Neutrophil (primary cell): ENCODE measurements around the gene ITSN2.
A peak's percentile ranks its signal among the peaks of the same experiment; 100 is the strongest.

Experiments used
- H3K27ac ChIP-seq: fragments of 200-600 bp; sonication (generic); 2 replicates; pipeline ENCODE4 v1.5.1; 2016; ENCODE audit warnings: mild to moderate bottlenecking, moderate library complexity
- H3K27me3 ChIP-seq: fragments of 200-600 bp; sonication (generic); 2 replicates; pipeline ENCODE4 v1.6.0; 2016; ENCODE audit warnings: mild to moderate bottlenecking
- H3K36me3 ChIP-seq: fragments of 200-600 bp; sonication (generic); 2 replicates; pipeline ENCODE4 v1.5.1; 2017
- H3K4me1 ChIP-seq, 2 experiments: fragments of 200-600 bp in 1 of 2; sonication (generic) in 1 of 2; 1 replicate in 1 of 2; 2 replicates in 1 of 2; pipeline versions ENCODE4 v1.5.1 to v1.6.1; 2013 to 2016; ENCODE audit warnings: low read depth in 1 of 2, low read length in 1 of 2, mild to moderate bottlenecking in 1 of 2, moderate library complexity in 1 of 2; ENCODE audit not compliant: control insufficient read depth in 1 of 2, insufficient read depth in 1 of 2
- H3K4me3 ChIP-seq, 2 experiments: fragments of 200-600 bp in 1 of 2; sonication (generic) in 1 of 2; 1 replicate in 1 of 2; 2 replicates in 1 of 2; pipeline ENCODE4 v1.5.1; 2013 to 2016; ENCODE audit warnings: low read depth in 1 of 2, low read length in 1 of 2, mild to moderate bottlenecking in 1 of 2, moderate library complexity in 1 of 2
- H3K9me3 ChIP-seq: fragments of 200-600 bp; sonication (generic); 2 replicates; pipeline ENCODE4 v1.5.1; 2016
- TF ChIP-seq, protein P1 (sequence below): fragments of 200-600 bp; sonication (generic); IDR thresholded peaks from 2 replicates; pipeline ENCODE4 v1.5.1; 2016; ENCODE audit warnings: antibody characterized with exemption

Gene ITSN2

DNA sequence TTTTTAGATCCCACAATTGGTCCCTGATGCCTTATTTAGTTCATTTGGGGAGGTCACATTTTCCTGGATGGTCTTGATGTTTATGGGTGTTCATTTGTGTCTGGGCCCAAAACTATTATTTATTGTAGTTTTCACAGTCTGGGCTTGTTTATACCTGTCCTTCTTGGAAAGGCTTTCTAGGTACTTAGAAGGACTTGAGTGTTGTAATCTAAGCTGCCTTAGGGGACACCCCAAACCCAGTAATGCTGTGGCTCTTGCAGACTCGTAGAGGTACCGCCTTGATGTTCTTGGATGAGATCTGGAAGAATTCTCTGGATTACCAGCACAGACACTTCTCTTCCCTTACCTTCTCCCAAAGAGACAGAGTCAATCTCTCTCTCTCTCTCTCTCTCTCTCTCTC, 25.0 kb upstream of the ITSN2 start:
- TF ChIP-seq, protein P1, sequence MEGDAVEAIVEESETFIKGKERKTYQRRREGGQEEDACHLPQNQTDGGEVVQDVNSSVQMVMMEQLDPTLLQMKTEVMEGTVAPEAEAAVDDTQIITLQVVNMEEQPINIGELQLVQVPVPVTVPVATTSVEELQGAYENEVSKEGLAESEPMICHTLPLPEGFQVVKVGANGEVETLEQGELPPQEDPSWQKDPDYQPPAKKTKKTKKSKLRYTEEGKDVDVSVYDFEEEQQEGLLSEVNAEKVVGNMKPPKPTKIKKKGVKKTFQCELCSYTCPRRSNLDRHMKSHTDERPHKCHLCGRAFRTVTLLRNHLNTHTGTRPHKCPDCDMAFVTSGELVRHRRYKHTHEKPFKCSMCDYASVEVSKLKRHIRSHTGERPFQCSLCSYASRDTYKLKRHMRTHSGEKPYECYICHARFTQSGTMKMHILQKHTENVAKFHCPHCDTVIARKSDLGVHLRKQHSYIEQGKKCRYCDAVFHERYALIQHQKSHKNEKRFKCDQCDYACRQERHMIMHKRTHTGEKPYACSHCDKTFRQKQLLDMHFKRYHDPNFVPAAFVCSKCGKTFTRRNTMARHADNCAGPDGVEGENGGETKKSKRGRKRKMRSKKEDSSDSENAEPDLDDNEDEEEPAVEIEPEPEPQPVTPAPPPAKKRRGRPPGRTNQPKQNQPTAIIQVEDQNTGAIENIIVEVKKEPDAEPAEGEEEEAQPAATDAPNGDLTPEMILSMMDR = no peak
- no peak overlapping the region for H3K27ac ChIP-seq
- H3K4me1 ChIP-seq = no peaks in the 10 kb centered on the region
- no peak overlapping the region for H3K4me3 ChIP-seq
- H3K36me3 ChIP-seq = no peaks in the 10 kb centered on the region
- no peaks in the 10 kb centered on the region for H3K27me3 ChIP-seq
- H3K9me3 ChIP-seq = no peaks in the 10 kb centered on the region

- H3K27me3 ChIP-seq = no peaks in the 10 kb centered on the region
- no peaks in the 10 kb centered on the region for H3K36me3 ChIP-seq
- TF ChIP-seq, protein P1 = peak; percentile 80
- H3K4me1 ChIP-seq = no peaks in the 10 kb centered on the region
- H3K27ac ChIP-seq = no peak overlapping the region
- no peak overlapping the region for H3K4me3 ChIP-seq
- H3K9me3 ChIP-seq = no peaks in the 10 kb centered on the region
Measured at GRCh38 chr2:24382363-24383073, 22.2 kb upstream of the ITSN2 start.

- H3K27me3 ChIP-seq = no peaks in the 10 kb centered on the region
- H3K9me3 ChIP-seq = no peaks in the 10 kb centered on the region
- no peaks in the 10 kb centered on the region for H3K4me1 ChIP-seq
- H3K27ac ChIP-seq = no peak overlapping the region
- no peaks in the 10 kb centered on the region for H3K36me3 ChIP-seq
- H3K4me3 ChIP-seq = no peak overlapping the region
- TF ChIP-seq, protein P1 = no peak
Measured at GRCh38 chr2:24380820-24381219, 20.5 kb upstream of the ITSN2 start.

DNA sequence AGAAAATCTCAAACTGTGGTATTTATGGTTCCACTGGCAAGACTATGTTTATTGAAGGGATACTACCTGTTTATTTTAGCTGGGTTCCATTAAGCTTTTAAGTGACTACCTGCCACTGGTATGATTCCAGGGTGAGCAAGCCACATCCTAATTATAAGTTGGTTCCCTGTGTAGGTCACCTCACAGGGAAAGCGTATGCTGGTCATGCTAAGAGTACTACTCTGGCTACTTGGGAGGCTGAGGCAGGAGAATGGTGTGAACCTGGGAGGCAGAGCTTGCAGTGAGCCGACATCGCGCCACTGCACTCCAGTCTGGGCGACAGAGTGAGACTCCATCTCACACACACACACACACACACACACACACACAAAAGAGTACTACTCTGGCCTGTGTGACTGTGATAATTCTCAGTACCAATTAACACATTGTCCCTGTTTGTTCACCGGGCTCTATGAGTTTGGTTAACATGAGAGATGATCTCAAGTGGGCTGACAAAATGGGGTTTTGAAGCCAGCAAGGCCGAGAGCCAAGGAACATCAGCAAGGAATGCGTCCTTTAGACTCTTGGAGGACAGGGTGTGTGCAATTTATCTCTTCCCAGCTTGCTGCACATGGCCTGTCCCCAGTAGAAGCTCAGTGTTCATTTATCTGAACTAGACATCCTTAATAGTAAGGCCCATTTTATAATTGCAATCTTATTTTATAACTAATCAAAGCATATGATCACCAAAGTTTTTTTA, 15.2 kb upstream of the ITSN2 start:
- H3K27ac ChIP-seq = no peak overlapping the region
- H3K36me3 ChIP-seq = no peaks in the 10 kb centered on the region
- no peaks in the 10 kb centered on the region for H3K27me3 ChIP-seq
- TF ChIP-seq, protein P1 = no peak
- H3K9me3 ChIP-seq = no peaks in the 10 kb centered on the region
- no peaks in the 10 kb centered on the region for H3K4me1 ChIP-seq
- H3K4me3 ChIP-seq = no peak overlapping the region

DNA sequence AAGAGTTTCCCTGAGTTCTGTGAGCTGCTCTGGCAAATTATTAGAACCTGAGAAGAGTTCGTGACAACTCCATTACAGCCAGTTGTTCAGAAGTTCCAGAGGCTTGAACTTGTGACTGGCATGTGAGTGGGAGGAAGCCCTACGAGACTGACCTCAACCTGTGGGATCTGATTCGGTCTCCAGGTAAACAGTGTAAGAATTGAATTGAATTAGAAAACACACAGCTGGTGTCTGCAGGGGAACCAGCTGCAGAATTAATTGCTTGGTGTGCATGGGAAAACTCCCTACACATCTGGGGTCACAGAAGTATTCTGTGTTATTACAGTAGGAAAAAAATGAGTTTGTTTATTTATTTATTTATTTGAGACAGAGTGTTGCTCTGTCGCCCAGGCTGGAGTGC, 14.0 kb upstream of the ITSN2 start:
- no peaks in the 10 kb centered on the region for H3K27me3 ChIP-seq
- no peak overlapping the region for H3K27ac ChIP-seq
- H3K4me3 ChIP-seq = no peak overlapping the region
- H3K9me3 ChIP-seq = no peaks in the 10 kb centered on the region
- H3K4me1 ChIP-seq = no peaks in the 10 kb centered on the region
- H3K36me3 ChIP-seq = no peaks in the 10 kb centered on the region
- TF ChIP-seq, protein P1 = no peak
